WERI-Rb-1 (cell line): ENCODE data around the gene APC.

Experiments used
- DNase-seq: peaks from one replicate; pipeline ENCODE4 v3.0.0-alpha.2; 2020
- H3K27ac ChIP-seq: fragments of 250-450 bp; sonication (Bioruptor Pico); 2 replicates; pipeline ENCODE4 v1.5.1; 2020; ENCODE audit warnings: mild to moderate bottlenecking, moderate library complexity
- H3K27me3 ChIP-seq: fragments of 250-450 bp; sonication (Bioruptor Pico); 2 replicates; pipeline ENCODE4 v1.5.1; 2021; ENCODE audit warnings: mild to moderate bottlenecking, low read depth, moderate library complexity; ENCODE audit not compliant: insufficient read depth, severe bottlenecking
- H3K36me3 ChIP-seq: fragments of 250-450 bp; sonication (Bioruptor Pico); 2 replicates; pipeline ENCODE4 v1.5.1; 2020; ENCODE audit warnings: mild to moderate bottlenecking, moderate library complexity
- H3K4me3 ChIP-seq: 2 replicates; pipeline ENCODE4 v1.5.1; 2011; ENCODE audit warnings: low read depth, mild to moderate bottlenecking, control low read depth, low read length
- H3K9me3 ChIP-seq: fragments of 250-450 bp; sonication (Bioruptor Pico); 2 replicates; pipeline ENCODE4 v1.5.1; 2021; ENCODE audit warnings: mild to moderate bottlenecking, moderate library complexity; ENCODE audit not compliant: severe bottlenecking
- CTCF ChIP-seq: IDR thresholded peaks from 2 replicates; pipeline ENCODE4 v1.5.1; 2011; ENCODE audit warnings: low read depth, mild to moderate bottlenecking, control low read depth, inconsistent platforms, low read length

The APC gene

GRCh38 chr5:112772124-112772523 lies 34.4 kb downstream of the APC start:
- Histone ChIP-seq H3K27me3 (no peaks in the 10 kb centered on the region), H3K36me3 (peaks cover 33% of the 10 kb centered on the region), H3K27ac (no peak overlapping the region), H3K9me3 (no peaks in the 10 kb centered on the region), H3K4me3 (no peak overlapping the region)
- no peak for TF ChIP-seq CTCF
- DNase-seq = no peak

GRCh38 chr5:112776301-112776856 lies 38.7 kb downstream of the APC start:
- H3K36me3 ChIP-seq = peaks cover 12% of the 10 kb centered on the region
- TF ChIP-seq CTCF = no peak
- no peak overlapping the region for H3K4me3 ChIP-seq
- no peak for DNase-seq
- no peaks in the 10 kb centered on the region for H3K9me3 ChIP-seq
- no peaks in the 10 kb centered on the region for H3K27me3 ChIP-seq
- no peak overlapping the region for H3K27ac ChIP-seq

GRCh38 chr5:112779531-112779930 lies 41.8 kb downstream of the APC start:
- no peak overlapping the region for H3K27ac ChIP-seq
- no peak for DNase-seq
- H3K36me3 ChIP-seq = peaks cover 8% of the 10 kb centered on the region
- no peaks in the 10 kb centered on the region for H3K9me3 ChIP-seq
- no peak for TF ChIP-seq CTCF
- H3K27me3 ChIP-seq = no peaks in the 10 kb centered on the region
- no peak overlapping the region for H3K4me3 ChIP-seq

- Histone ChIP-seq H3K27ac (no peak overlapping the region), H3K27me3 (no peaks in the 10 kb centered on the region), H3K36me3 (peaks cover 3% of the 10 kb centered on the region), H3K9me3 (no peaks in the 10 kb centered on the region), H3K4me3 (no peak overlapping the region)
- TF ChIP-seq CTCF = no peak
- no peak for DNase-seq
These were observed 47.0 kb downstream of the APC start for GRCh38 chr5:112784726-112785125.

GRCh38 chr5:112787261-112787660 lies 49.6 kb downstream of the APC start:
- no peaks in the 10 kb centered on the region for H3K27me3 ChIP-seq
- H3K36me3 ChIP-seq = peaks cover 4% of the 10 kb centered on the region
- no peak for TF ChIP-seq CTCF
- no peaks in the 10 kb centered on the region for H3K9me3 ChIP-seq
- H3K4me3 ChIP-seq = no peak overlapping the region
- DNase-seq = no peak
- H3K27ac ChIP-seq = no peak overlapping the region

- Histone ChIP-seq H3K27ac (no peak overlapping the region), H3K27me3 (no peaks in the 10 kb centered on the region), H3K4me3 (no peak overlapping the region), H3K36me3 (peaks cover 9% of the 10 kb centered on the region), H3K9me3 (no peaks in the 10 kb centered on the region)
- no peak for DNase-seq
- TF ChIP-seq CTCF = no peak
These were observed 50.2 kb downstream of the APC start for GRCh38 chr5:112787896-112788295.
